CD4-positive, alpha-beta T cell treated with Interleukin-21 for 1 hour (primary cell): ENCODE results near the gene CD44.
"Not testable (repeated sequence)": the region's sequence is repeated elsewhere in the genome, so short reads cannot be mapped to it uniquely, and the experiment has no call there.

ENCODE experiments used
- DNase-seq: peaks from one replicate; pipeline ENCODE4 v3.0.0-alpha.2; 2020

The CD44 gene

DNA sequence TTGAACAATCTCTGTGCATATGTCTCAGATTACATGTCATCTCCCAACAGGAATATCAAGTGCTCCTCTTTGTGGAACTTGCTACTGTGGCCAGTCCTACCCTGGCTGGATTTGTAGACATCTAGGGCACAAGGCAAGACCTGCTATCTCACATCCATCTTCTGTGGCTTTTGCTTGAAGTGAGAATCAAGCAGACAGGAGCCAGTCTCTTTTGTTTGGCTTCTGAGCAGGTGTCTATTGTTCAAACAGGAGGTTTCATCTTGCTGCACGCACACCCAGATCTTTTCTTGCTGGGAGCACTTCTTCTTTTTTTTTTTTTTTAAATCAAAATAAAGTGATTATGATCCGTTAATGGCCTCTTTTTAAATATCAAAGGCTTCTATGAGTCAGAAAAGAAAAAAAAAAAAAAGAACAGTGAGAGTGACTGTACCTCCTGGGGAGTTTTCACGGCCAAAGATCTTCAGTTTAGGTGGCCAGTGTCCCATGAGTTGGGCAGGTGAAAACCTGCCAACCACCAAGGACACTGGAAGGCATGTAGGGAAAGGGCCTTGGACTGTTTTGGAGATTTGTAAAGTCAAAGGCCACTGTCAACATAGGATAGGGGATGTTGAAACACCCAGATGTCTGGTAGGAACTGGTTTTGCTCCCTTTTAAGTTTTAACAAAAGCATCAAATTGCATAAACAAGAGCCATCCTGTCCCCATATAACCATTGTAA is 78.1 kb downstream of the CD44 start:
- peak; percentile 57 for DNase-seq

DNA sequence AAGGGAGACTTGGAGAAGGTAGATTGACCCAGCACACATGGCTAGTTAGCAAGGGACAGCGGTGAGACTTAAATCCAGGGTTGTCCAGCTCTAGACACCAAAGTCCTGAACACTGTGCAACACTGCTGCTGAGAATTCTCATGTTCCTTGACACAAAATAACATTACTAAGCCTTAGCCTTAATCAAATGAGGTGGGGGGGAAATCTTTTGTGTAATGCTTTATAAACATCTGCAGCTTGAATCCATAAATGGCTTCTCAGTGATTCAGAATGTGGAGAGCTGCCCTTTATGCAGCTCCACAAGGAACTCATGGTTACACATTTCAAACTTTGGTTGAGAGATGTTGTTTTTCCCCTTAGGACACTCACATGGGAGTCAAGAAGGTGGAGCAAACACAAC is 80.0 kb downstream of the CD44 start:
- no peak for DNase-seq

GRCh38 chr11:35223371-35223796 is 84.4 kb downstream of the CD44 start:
- DNase-seq = no peak

GRCh38 chr11:35223991-35224390 is 85.0 kb downstream of the CD44 start:
- DNase-seq = no peak

- no peak for DNase-seq
Measured at GRCh38 chr11:35225946-35226520, 87.1 kb downstream of the CD44 start.

- DNase-seq = not testable (repeated sequence)
Measured at GRCh38 chr11:35226756-35227155, 87.8 kb downstream of the CD44 start.

GRCh38 chr11:35227576-35228327 is 88.8 kb downstream of the CD44 start:
- no peak for DNase-seq

- DNase-seq = no peak
Measured at GRCh38 chr11:35228328-35228725, 89.4 kb downstream of the CD44 start.

- no peak for DNase-seq
Measured at GRCh38 chr11:35230388-35230787, 91.4 kb downstream of the CD44 start.

- DNase-seq = no peak
Measured at GRCh38 chr11:35231076-35231860, 92.3 kb downstream of the CD44 start.

- DNase-seq = no peak
Measured at GRCh38 chr11:35232891-35233330, 93.9 kb downstream of the CD44 start.

GRCh38 chr11:35233518-35233917 is 94.5 kb downstream of the CD44 start:
- no peak for DNase-seq

DNA sequence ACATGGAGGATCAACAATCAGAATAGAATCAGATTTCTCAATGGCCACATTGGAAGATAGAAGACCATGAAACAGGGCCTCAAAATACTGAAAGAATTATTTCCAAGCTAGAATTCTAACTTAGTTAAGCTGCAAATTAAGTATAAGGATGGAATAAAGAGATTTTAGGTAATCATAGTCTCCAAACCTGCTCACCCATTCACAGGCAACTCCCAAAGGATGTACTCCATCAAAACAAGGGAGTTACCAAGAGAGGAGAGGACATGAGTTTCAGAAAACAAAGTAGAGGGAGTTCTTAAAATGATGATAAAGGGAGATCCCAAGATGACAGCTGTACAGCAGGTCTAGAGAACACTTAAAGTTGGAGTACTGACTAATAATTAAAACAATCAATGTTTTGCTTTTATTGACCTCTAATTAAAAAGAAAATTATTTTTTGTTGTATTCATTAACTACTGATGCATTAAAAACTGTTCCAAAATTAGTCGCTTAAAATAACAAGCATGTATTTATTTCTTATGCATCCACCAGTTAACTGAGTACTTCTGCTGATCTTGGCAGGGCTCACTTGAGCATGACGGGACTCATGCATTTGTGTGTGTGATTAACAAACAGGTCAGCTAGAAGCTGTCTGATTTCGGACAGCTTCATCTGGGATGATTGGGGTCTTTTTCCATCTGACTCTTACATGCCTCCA is 95.6 kb downstream of the CD44 start:
- DNase-seq = no peak

GRCh38 chr11:35235157-35235468 is 96.1 kb downstream of the CD44 start:
- DNase-seq = no peak

GRCh38 chr11:35235498-35235897 is 96.5 kb downstream of the CD44 start:
- DNase-seq = no peak

GRCh38 chr11:35235936-35236666 is 97.1 kb downstream of the CD44 start:
- DNase-seq = peak; percentile 84

DNA sequence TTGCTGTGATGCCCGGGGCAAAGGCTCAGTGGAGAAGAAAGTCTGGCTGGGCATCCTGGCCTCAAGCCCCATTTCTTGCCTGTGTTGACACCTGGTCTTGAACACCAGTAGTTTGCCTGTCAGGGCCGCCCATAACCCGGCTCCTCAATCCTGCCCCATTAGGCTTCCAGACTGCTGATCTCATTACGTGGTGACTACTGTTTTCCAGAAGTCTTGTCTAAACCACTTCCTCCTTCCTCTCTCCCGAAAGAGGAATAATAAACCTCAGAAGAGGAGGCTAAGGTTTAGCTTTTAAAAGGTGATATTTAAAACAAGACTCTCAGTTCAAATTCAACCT is 97.7 kb downstream of the CD44 start:
- no peak for DNase-seq

- no peak for DNase-seq
Measured at GRCh38 chr11:35237351-35237750, 98.4 kb downstream of the CD44 start.

DNA sequence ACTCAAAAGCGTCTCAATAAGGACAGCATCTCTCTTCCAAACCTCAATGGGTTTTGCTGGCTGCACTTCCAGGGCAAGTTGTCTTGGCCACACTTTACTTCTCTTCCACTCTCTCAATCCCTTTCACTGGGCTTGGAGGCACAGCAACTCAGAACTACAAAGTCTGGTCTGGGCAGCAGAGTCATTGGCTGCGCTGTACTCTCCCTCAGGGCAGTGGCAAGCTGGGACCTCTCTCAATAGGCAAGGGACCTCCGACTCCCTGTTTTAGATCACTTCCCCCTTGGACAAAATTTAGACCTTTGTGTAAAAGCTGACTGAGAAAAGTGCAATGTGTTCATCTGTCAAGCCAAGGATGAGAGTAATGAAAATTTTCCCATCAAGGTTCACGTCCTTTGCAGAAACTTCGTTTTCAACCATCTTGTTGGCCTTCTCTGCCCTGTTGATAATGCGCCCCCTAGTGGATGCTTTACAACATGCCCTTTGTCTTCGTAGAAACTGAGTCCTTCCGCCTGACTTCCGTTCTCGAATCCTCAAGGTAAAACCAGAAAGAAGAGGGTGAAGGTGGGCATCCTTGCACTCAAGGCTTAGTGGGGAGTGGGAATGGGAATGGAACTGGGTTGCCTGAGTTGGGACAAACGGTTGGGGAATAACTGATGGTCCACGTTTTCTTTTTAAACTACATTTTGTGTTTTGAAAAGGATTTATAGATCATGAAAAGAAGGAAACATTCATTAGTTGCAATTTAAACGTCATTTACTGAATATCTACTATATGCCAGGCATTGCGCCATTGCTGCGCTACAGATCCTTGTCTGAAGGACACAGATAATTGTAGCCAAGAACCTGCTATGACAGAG is 99.1 kb downstream of the CD44 start:
- DNase-seq = peak; percentile 76

GRCh38 chr11:35238882-35239281 is 99.9 kb downstream of the CD44 start:
- DNase-seq = no peak

DNA sequence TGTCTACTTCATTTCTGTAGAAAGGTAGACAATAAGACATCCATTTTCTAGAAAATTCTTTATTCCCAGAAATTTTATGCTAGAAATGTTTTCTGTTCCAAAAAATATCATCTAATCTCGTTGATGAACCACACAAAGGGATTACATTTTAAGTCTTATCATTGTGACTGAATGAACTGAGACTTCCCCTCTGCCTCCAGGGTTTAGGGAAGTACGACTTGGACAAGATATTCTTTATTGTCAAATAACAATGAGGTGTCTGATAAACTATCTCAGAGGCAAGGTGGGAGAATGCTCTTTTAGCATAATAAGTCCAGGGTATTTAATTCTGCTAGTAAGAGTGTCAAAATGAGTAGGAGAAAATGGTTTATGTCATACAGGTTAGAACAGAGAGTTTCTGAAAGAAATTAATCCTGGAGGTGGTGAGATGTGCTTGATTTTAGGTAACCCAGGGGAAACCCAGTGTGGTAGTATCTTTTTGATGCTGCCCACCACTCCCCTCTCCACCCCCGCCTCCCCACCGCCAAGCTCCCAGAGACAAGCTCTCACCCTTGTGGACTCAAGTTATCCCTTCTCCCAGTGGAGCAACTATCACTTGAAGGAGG is 100.6 kb downstream of the CD44 start:
- no peak for DNase-seq
